Astrocyte (in vitro differentiated cells and primary cell): Measurements from ENCODE around the gene TMF1. TPM values are rescaled to one million over a fixed set of nuclear protein-coding genes. Genes with fewer than 3 reads are reported as not detected.

Experiments used
- DNase-seq: peaks from one replicate; pipeline ENCODE4 v3.0.0-alpha.2; 2010; ENCODE audit warnings: low read depth
- FAIRE-seq: peaks from 2 replicates; lab custom pipeline; 2011; peaks lifted over from hg19 to GRCh38; lab: Jason Lieb, UNC
- H2AFZ ChIP-seq: 2 replicates; pipeline ENCODE4 v1.6.0; 2012; ENCODE audit warnings: low read depth, low read length, inconsistent platforms
- H3K27ac ChIP-seq: 2 replicates; pipeline ENCODE4 v1.5.1; 2011; ENCODE audit warnings: low read depth, low read length, inconsistent platforms
- H3K27me3 ChIP-seq: 2 replicates; pipeline ENCODE4 v1.6.0; 2011; ENCODE audit warnings: low read length, inconsistent platforms; ENCODE audit not compliant: insufficient read depth
- H3K36me3 ChIP-seq: 2 replicates; pipeline ENCODE4 v1.5.1; 2011; ENCODE audit warnings: low read length, inconsistent platforms; ENCODE audit not compliant: insufficient read depth
- H3K4me1 ChIP-seq: 2 replicates; pipeline ENCODE4 v1.5.1; 2011; ENCODE audit warnings: low read length, inconsistent platforms; ENCODE audit not compliant: insufficient read depth
- H3K4me2 ChIP-seq: 2 replicates; pipeline ENCODE4 v1.6.0; 2012; ENCODE audit warnings: low read length, inconsistent platforms
- H3K4me3 ChIP-seq: 2 replicates; pipeline ENCODE4 v1.5.1; 2011; ENCODE audit warnings: low read depth, mild to moderate bottlenecking, low read length, inconsistent platforms; ENCODE audit not compliant: insufficient read depth
- H3K79me2 ChIP-seq: 2 replicates; pipeline ENCODE4 v1.6.0; 2012; ENCODE audit warnings: mild to moderate bottlenecking, low read length, inconsistent platforms; ENCODE audit not compliant: insufficient read depth
- H3K9ac ChIP-seq: 2 replicates; pipeline ENCODE4 v1.6.0; 2012; ENCODE audit warnings: mild to moderate bottlenecking, low read length, inconsistent platforms
- H3K9me3 ChIP-seq: 2 replicates; pipeline ENCODE4 v1.5.1; 2012; ENCODE audit warnings: low read depth, mild to moderate bottlenecking, low read length, inconsistent platforms; ENCODE audit not compliant: insufficient read depth
- H4K20me1 ChIP-seq: 2 replicates; pipeline ENCODE4 v1.6.0; 2012; ENCODE audit warnings: low read length, inconsistent platforms; ENCODE audit not compliant: insufficient read depth
- H3K27ac Mint-ChIP-seq: one replicate; pipeline ENCODE4 v1.8.0; 2021; ENCODE audit warnings: mild to moderate bottlenecking, mixed read lengths; ENCODE audit not compliant: unreplicated experiment
- H3K27me3 Mint-ChIP-seq: one replicate; pipeline ENCODE4 v1.8.0; 2021; ENCODE audit warnings: low read depth, mixed read lengths; ENCODE audit not compliant: unreplicated experiment
- H3K36me3 Mint-ChIP-seq: one replicate; pipeline ENCODE4 v1.8.0; 2021; ENCODE audit warnings: low read depth, mixed read lengths; ENCODE audit not compliant: unreplicated experiment
- H3K4me1 Mint-ChIP-seq: one replicate; pipeline ENCODE4 v1.8.0; 2021; ENCODE audit warnings: low read depth, mixed read lengths; ENCODE audit not compliant: unreplicated experiment
- H3K4me3 Mint-ChIP-seq: one replicate; pipeline ENCODE4 v1.8.0; 2021; ENCODE audit warnings: mild to moderate bottlenecking, moderate library complexity, mixed read lengths; ENCODE audit not compliant: unreplicated experiment
- H3K9me3 Mint-ChIP-seq: one replicate; pipeline ENCODE4 v1.8.0; 2021; ENCODE audit warnings: mild to moderate bottlenecking, mixed read lengths; ENCODE audit not compliant: unreplicated experiment
- EZH2 ChIP-seq: IDR thresholded peaks from 2 replicates; pipeline ENCODE4 v1.6.1; 2012; ENCODE audit warnings: mild to moderate bottlenecking, low read length, inconsistent platforms; ENCODE audit not compliant: insufficient read depth
- total RNA-seq: library from RNA; stranded (reverse); gene quantifications from 2 replicates; pipeline ENCODE4 v1.2.1, GENCODE V29; 2021
- TF ChIP-seq, protein P1 (sequence below): IDR thresholded peaks from 2 replicates; pipeline ENCODE4 v1.5.1; 2011; ENCODE audit warnings: low read depth, mild to moderate bottlenecking, inconsistent platforms, low read length, moderate library complexity; ENCODE audit not compliant: insufficient read depth

The TMF1 gene
- total RNA-seq, 1 donor from 2014 or later: 46.8 TPM

DNA sequence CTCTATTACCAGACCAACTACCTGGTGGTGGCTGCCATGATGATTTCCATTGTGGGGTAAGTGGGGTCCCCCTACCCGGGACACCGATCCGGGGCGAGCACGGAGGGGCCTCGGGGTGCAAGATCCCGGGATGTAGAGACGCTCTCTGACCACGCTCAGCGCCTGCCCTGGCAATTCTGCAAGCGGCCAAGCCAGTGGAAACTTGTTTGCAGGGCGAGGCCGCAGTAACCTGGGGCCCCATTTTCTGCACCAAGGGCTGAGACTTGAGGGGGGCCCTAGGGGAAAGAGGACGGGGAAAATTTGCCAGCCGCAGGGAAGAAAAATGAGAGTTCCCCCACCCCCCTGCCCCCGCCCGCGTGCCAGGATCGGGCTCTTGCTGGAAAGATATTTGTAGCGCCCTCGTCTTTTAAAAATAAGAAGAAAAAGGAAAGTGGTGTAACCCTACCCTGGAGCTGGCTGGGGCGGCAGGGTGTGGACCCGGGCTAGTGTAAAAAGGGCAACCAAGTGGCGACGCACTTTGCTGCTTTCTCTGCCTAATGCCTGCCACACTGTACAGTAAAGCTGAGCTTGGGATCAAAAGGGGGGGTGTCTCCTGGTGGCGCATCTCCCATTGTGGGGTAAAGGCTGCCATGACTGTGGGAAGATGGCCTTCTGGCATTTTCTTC, 33.2 kb upstream of the TMF1 start:
- H3K27ac Mint-ChIP-seq: peak overlapping the region; percentile 95
- no peak for FAIRE-seq
- peaks cover 65% of the 10 kb centered on the region for H3K4me1 ChIP-seq

DNA sequence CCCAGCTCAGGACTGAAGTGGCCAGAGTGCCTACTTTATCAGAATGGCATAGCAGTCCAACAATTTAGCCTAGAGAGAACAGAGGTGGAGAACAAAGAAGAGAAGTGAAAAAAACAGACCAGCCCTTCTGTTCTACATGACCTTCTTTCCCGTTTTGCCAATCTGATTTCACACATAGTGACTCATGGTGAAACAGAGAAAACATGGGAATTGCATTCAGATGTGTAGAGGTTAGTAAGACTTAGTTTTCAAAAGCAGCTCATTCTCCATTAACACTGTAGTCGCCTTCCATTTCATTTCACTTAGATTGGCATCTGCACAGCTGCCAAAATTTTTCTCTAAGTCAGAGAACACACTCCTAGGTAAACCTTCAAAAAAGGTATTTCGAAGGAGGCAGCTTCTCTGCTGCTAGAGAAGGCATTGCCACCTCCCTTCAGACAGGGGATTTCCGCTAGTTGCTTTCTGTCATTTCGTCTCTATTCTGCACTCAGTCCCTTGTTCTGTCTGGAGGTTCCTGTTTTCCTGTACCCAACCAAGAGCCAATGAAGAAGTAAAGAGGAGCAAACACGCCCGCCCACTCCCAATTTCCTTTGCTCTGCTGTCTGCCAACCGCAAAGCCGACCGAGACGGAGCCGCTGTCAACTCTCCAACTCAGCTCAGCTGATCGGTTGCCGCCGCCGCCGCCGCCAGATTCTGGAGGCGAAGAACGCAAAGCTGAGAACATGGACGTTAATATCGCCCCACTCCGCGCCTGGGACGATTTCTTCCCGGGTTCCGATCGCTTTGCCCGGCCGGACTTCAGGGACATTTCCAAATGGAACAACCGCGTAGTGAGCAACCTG, 32.4 kb upstream of the TMF1 start, which contains the start of gene ARL6IP5:
ARL6IP5 (plus strand) TSS at position 612 of the 842 bp plus-strand sequence; CDS start at position 723, 111 bp downstream.
- peak within 1 kb of the TSS; percentile 92 for H3K27ac ChIP-seq
- FAIRE-seq (peak; percentile 84), DNase-seq (peak; percentile 89)
- H3K36me3 Mint-ChIP-seq: peaks cover 4% of the 10 kb centered on the region
- peaks cover 46% of the 10 kb centered on the region for H3K4me1 Mint-ChIP-seq
- H3K4me3 ChIP-seq: peak within 1 kb of the TSS; percentile 98
- peaks cover 58% of the 10 kb centered on the region for H3K4me1 ChIP-seq
- H3K9me3 Mint-ChIP-seq: no peaks in the 10 kb centered on the region
- TF ChIP-seq EZH2: no peak
- TF ChIP-seq, protein P1, sequence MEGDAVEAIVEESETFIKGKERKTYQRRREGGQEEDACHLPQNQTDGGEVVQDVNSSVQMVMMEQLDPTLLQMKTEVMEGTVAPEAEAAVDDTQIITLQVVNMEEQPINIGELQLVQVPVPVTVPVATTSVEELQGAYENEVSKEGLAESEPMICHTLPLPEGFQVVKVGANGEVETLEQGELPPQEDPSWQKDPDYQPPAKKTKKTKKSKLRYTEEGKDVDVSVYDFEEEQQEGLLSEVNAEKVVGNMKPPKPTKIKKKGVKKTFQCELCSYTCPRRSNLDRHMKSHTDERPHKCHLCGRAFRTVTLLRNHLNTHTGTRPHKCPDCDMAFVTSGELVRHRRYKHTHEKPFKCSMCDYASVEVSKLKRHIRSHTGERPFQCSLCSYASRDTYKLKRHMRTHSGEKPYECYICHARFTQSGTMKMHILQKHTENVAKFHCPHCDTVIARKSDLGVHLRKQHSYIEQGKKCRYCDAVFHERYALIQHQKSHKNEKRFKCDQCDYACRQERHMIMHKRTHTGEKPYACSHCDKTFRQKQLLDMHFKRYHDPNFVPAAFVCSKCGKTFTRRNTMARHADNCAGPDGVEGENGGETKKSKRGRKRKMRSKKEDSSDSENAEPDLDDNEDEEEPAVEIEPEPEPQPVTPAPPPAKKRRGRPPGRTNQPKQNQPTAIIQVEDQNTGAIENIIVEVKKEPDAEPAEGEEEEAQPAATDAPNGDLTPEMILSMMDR: no peak
- H3K27ac Mint-ChIP-seq: peak within 1 kb of the TSS; percentile 95
- no peaks in the 10 kb centered on the region for H3K27me3 Mint-ChIP-seq
- peaks cover 48% of the 10 kb centered on the region for H3K79me2 ChIP-seq
- peak within 1 kb of the TSS; percentile 97 for H3K4me3 Mint-ChIP-seq
- peak within 1 kb of the TSS; percentile 89 for H3K4me2 ChIP-seq
- H3K36me3 ChIP-seq: no peaks in the 10 kb centered on the region
- H3K27me3 ChIP-seq: no peaks in the 10 kb centered on the region
- H4K20me1 ChIP-seq: peaks cover 24% of the 10 kb centered on the region
- peak within 1 kb of the TSS; percentile 94 for H3K9ac ChIP-seq
- no peaks in the 10 kb centered on the region for H3K9me3 ChIP-seq
- peak within 1 kb of the TSS; percentile 91 for H2AFZ ChIP-seq

More for the DNA sequence above, 33.2 kb upstream of the TMF1 start:
- Histone ChIP-seq H3K27ac (peak overlapping the region; percentile 92), H3K9ac (peak overlapping the region; percentile 94), H3K27me3 (no peaks in the 10 kb centered on the region), H3K4me3 (peak overlapping the region; percentile 98), H3K79me2 (peaks cover 51% of the 10 kb centered on the region), H3K4me2 (peak overlapping the region; percentile 89), H4K20me1 (peaks cover 29% of the 10 kb centered on the region), H3K36me3 (no peaks in the 10 kb centered on the region), H3K9me3 (no peaks in the 10 kb centered on the region), H2AFZ (peak overlapping the region; percentile 91)
- H3K27me3 Mint-ChIP-seq: no peaks in the 10 kb centered on the region
- peaks cover 4% of the 10 kb centered on the region for H3K36me3 Mint-ChIP-seq
- no peaks in the 10 kb centered on the region for H3K9me3 Mint-ChIP-seq
- TF ChIP-seq, protein P1: no peak
- no peak for TF ChIP-seq EZH2
- no peak for DNase-seq
- H3K4me3 Mint-ChIP-seq: peak overlapping the region; percentile 97
- peaks cover 53% of the 10 kb centered on the region for H3K4me1 Mint-ChIP-seq
